GM18508 (cell line): ENCODE data around the gene FAM53C.

Experiments used
- ATAC-seq: cut with Tn5 transposase; IDR thresholded peaks from one replicate; pipeline ENCODE4 v1.9.1; 2021; ENCODE audit warnings: moderate number of reproducible peaks; ENCODE audit not compliant: insufficient read depth, unreplicated experiment

FAM53C gene

DNA sequence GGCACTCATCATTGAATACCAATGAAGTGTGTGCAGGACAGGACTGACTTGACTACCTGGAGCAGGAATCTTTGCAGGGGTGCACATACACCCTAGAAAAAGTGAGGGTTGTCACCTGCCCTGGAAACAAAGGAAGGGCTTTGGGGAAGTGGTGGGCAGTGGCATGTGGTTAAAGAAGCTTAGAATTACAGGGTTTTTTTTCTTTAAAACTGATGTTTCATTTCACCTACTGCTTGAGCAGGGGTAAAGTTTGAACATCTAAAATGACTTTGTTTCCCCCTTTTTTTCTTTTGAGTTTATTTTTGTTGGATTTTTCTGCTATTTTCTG is 12.5 kb downstream of the FAM53C start:
- no peak for ATAC-seq

DNA sequence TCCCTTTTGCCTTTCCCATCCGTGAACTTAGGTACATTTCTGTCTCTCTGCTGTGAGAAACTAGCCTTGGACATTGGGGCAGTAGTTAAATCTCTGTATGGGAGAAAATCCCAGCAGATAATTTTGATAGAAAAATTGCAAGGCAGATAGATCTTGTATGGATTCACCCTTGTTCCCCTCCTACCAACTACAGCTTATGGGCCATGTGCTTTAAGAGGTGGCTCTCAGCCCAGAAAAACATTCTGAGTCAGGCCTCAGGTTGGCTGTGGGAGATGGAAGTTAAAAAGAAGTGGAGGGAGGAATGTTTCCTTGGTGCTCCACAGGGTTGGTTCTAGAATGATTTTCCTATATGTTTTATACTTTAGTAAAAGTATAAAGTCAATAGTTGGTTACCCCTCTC is 13.0 kb downstream of the FAM53C start:
- ATAC-seq = no peak

GRCh38 chr5:138351517-138351916 is 13.5 kb downstream of the FAM53C start:
- ATAC-seq = no peak

DNA sequence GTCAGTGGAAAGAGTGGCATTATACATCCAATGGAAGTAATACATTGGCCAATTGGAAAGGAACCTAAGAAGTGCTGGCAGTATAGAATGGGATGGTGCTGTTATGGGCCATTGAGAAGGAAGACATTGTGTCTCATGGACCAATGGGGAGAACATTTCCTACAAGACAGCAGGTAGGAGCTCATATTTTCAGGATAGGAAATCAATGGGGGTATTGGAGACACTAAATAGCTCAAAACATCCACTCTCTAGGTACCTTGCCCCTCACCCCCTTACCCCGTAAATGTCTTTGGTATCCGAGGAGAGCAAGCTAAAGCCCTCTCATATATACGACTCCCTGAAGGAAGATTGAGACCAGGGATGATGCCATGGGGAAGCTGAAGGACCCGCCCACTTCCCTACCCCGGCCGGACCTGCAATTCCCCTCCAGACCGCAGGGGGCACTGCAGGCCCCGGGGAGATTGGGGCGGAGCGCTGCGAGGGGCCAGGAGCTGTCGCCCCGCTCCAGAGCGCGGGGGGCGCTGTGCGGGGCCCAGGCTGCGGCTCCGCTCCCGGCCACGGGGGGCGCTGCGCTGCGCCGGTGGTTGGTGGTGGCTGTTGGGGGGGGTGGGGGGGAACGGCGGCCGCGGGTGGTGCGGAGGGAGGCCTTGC is 14.1 kb downstream of the FAM53C start, which contains the start of gene KDM3B:
KDM3B (plus strand) TSS at position 615 of the 651 bp plus-strand sequence. CDS start 111 bp downstream, outside the sequence.
- ATAC-seq = no peak

DNA sequence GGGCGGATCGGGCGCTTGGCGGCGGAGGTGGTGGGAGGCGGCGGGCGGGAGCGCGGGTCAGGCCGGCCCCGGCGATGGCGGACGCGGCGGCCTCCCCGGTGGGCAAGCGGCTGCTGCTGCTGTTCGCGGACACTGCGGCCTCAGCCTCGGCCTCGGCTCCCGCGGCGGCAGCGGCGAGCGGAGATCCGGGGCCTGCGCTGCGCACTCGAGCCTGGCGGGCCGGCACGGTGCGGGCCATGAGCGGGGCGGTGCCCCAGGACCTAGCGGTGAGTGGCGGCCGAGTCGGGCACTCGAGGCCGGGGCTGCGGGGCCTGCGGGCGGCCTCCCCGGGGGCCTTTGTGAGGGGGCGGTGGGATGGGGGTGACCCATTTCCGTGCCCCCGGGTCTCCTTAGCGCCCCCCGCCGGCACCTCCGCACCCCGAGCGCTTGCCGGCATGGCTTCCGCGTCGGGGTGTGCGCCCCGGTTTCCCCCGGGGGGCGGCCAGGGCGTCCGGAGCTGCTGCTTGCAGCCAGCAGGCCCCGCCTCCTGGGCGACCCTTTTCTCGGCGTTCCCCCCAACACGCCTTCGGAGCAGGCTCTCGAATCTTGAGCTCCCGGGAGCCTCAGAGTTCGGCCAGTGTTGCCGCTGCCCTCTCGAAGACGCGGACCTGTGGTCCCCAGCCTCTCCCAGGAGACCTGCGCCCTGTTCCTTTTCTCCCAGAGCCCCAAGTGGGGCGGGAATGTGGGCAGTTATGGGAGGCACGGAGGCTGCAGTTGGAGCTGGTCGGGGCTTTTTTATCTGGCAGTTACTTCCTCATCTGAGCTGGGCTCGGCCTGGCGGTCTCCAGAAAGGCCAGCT is 14.9 kb downstream of the FAM53C start:
- no peak for ATAC-seq

GRCh38 chr5:138353560-138354080 is 15.6 kb downstream of the FAM53C start:
- no peak for ATAC-seq

GRCh38 chr5:138354387-138354786 is 16.3 kb downstream of the FAM53C start:
- ATAC-seq = no peak

DNA sequence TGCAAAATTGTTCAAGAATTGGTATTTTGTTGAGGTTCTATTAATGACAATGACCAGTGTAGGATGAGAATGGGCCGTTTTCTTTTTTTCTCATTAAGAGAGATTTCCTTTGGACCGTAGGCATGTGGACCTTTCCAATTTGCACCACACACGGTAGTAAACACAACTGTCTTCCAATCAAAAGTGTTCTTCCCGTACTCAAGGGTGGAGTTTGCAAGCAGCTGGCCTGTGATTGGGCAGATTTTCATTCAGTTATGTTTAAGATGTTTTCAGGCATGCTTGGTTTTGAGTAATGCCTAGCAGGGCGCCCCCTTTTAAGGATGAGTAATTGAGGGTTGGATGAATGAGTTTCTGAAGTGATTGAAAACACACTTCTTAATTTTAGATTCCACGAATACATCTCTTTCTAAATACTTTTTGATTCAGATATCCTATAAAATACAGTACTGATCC is 16.9 kb downstream of the FAM53C start:
- ATAC-seq = no peak

- ATAC-seq = no peak
These were observed 21.6 kb downstream of the FAM53C start for GRCh38 chr5:138359621-138360020.

GRCh38 chr5:138360941-138361452 is 22.9 kb downstream of the FAM53C start:
- ATAC-seq = no peak

- no peak for ATAC-seq
These were observed 26.5 kb downstream of the FAM53C start for GRCh38 chr5:138364576-138364975.

- no peak for ATAC-seq
These were observed 28.7 kb downstream of the FAM53C start for GRCh38 chr5:138366632-138367382.

- no peak for ATAC-seq
These were observed 31.2 kb downstream of the FAM53C start for GRCh38 chr5:138369261-138369660.

GRCh38 chr5:138369706-138370105 is 31.6 kb downstream of the FAM53C start:
- no peak for ATAC-seq

- ATAC-seq = no peak
These were observed 32.5 kb downstream of the FAM53C start for GRCh38 chr5:138370537-138370936.

DNA sequence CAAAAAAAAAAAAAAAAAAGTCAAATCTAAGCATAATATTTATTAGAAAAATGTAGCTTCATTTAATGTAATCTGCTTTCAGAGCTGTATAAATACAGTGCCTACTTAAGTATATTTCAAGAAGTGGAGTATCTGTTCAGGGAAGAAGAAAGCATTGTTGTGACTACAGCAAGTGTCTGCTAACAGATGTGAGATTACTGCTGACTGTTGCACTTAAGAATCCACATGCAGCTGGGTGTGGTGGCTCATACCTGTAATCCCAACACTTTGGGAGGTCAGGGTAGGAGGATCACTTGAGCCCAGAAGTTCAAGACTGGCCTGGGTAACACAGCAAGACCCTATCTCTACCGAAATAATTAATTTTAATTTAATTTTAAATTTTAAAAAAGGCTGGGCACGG is 33.4 kb downstream of the FAM53C start:
- no peak for ATAC-seq

- ATAC-seq = peak; percentile 42
These were observed 34.2 kb downstream of the FAM53C start for GRCh38 chr5:138372225-138372624.

GRCh38 chr5:138372653-138373052 is 34.6 kb downstream of the FAM53C start:
- ATAC-seq = no peak

GRCh38 chr5:138382347-138382746 is 44.3 kb downstream of the FAM53C start:
- no peak for ATAC-seq

GRCh38 chr5:138385660-138386059 is 47.6 kb downstream of the FAM53C start:
- ATAC-seq = no peak

DNA sequence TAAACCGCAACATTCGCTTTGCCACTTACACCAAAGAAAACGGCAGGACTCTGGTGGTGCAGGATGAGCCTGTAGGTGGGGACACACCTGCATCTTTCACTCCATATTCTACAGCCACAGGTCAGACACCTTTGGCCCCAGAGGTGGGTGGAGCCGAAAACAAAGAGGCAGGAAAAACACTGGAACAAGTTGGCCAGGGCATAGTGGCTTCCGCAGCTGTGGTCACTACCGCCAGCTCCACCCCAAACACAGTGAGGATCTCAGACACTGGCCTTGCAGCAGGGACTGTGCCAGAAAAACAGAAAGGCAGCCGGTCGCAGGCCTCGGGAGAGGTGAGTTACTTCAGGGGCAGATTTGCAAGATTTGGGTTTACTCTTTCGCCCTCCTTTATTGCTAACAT is 48.2 kb downstream of the FAM53C start:
- no peak for ATAC-seq
